Measurements from ENCODE around the gene GRM4. TPM values are rescaled to one million over a fixed set of nuclear protein-coding genes. Genes with fewer than 3 reads are reported as not detected.

GRM4 gene
- total RNA-seq, 2 donors from 2014 or later = not detected

DNA sequence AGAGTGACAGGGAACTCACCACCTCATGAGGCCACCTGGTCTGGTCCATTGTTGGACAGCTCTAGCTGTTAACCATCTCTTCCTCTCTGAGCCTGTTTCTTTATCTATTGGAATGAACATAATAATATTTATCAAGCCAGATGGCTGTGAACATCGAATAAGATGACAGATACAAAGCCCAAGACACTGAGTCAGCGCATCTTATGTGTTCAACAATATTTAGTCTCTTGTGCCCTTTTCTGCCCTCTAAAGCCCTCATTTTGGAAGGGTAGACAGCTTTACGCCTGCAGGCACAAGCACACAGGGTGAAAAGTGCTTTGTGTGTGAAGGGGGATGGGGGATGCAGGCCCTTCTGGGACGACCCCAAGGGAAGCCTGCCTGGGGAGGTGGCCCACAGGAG lies 164.0 kb downstream of the GRM4 start:
- ATAC-seq (no peak), DNase-seq (no peak)
- intact Hi-C loops (cut with DNase I) = no loop called here

DNA sequence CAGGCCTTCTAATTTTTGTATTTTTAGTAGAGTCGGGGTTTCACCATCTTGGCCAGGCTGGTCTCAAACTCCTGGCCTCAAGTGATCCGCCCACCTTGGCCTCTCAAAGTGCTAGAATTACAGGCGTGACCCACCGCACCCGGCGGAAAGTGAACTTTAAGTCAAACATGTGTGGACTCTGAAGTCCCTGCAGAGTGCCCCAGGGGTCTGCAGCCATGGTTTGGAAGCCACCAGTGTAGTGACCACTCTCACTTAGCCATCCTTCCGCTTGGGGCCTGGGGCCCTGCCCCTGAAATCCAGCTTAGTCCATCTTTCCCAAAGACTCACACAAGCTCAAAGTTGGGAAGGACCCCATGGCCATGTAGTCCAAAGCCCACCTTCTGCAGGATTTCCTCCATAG lies 164.5 kb downstream of the GRM4 start:
- ATAC-seq (no peak), DNase-seq (no peak)
- intact Hi-C loops (cut with DNase I) = no loop called here

DNA sequence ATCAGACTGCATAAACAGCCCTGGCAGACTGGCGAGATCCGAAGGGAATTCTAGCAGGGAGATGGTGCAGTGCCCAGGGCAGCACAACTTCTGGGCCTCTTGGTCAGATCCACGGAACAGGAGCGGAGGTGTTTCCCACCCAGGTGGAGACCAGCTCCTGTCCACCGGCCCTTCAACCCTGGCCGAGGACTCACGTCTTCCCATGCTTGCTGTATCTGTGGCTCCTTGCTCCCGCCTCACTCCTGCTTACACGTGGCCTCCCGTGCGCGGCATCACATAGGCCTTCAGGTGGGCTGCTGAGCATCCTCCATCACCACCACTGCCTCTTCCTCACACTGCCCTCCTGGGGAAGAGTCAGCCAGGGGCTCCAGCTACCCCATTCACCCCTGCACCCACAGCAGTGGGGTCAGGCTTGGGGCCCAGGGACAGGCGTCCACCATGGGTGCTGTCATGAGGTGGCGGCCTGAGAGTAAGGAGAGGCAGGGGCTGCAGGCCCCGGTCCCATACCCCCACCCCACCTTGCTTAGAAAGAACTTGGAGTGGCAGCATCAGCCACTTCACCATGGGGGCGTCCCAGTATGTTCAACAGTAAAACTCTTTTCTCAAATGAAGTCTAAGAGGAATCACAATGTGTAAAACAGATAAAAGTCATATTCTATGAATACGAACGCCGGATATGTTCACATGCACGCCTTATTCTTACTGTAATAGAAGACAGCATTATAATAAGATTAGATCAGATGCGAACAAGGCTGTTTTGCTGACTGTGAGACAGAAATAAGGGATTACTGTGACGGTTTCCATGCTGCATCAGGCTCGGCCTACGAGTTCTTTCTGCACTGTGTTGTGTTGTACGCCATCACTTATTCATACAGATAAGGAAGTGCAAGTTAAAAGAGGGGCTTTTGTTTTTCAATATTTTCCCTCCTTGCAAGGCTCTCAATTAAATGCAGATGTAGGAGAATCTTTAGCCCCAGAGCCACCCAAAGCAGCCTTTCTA lies 165.4 kb downstream of the GRM4 start:
- ATAC-seq (no peak), DNase-seq (no peak)

DNA sequence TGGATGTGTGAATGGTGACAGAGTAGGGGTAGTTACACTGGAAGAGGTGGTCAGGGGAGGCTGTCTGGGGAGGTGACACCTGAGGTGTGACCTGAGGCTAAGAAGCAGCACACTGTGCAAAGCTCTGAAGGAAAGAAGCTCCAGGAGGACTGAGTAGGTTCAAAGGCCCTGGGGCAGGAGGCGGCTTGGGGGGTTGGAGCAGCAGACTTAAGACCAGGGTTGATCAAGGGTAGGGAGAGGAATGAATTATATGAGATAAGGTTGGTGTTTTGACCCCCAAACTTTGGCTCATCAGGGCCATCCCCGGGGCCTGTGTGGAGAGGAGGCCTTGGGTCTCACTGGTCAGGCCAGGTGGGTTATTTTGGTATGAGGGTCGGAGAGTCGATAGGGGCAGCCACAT lies 166.1 kb downstream of the GRM4 start:
- no peak for DNase-seq
- intact Hi-C loops (cut with DNase I) = no loop called here
- no peak for ATAC-seq

More for the DNA sequence above, 165.4 kb downstream of the GRM4 start:
- intact Hi-C loops (cut with DNase I) = no loop called here

DNA sequence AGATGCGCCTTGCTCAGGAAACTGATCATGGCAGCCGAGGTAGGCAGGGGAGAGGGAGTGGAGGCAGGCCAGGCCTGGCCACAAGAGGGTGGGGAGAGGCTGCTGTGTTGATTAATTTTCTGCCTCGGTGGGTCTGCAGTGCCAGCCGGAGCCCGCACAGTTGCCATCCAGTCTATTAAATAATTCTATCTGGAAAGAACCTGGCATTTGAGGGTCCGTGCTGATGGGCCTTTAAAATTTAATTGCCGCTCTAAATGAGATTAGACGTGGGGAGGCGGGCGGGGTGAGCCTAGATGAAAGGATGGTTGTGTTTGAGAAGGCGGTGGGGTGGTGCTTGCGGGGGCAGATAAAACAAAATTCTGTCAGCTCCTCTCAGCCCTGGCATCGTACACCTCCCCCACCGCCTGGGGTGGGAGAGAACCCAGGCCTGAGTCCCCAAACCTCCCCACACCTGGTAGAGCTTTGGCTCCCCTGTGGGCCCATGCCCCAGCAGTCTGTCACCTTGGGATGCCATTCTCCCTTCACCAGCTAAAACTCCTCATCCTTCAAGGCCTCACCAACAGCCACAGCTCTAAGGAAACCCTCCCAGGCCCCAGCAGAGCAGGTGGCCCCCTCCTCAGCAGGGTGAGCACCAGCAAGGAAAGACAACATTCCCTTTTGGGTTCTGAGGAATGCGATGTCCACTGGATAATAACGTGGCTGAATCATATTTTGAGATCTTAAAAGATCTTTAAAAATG lies 167.3 kb downstream of the GRM4 start:
- DNase-seq = no peak
- no peak for ATAC-seq
- intact Hi-C loops (cut with DNase I) = no loop called here

GRCh38 chr6:33977606-33978411 lies 168.1 kb downstream of the GRM4 start:
- intact Hi-C loops (cut with DNase I) = no loop called here
- DNase-seq = no peak
- ATAC-seq = no peak

GRCh38 chr6:33976437-33977360 lies 169.2 kb downstream of the GRM4 start:
- DNase-seq (no peak), ATAC-seq (no peak)
- intact Hi-C loops (cut with DNase I) = no loop called here

GRCh38 chr6:33975661-33976436 lies 170.0 kb downstream of the GRM4 start:
- intact Hi-C loops (cut with DNase I) = no loop called here
- DNase-seq (no peak), ATAC-seq (no peak)

DNA sequence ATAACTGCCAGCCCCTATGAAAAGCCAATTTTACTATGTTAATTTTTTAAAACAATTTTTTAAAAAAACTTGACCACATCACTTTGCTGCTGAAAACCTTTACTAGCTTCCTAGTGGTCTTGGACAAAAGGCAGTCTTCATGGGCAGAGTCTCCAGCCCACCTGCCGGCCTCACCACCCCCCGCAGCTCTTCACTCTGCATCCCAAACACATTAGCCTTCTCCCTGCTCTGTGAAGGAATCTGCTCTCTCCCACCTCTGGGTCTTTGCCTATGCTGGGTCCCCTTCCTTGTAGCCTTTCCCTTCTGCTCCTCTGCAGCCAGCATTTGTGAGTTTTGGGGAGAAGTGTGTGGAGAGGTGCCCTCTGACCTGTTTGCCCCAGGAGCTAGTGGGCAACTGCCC lies 171.4 kb downstream of the GRM4 start:
- intact Hi-C loops (cut with DNase I) = no loop called here
- ATAC-seq (no peak), DNase-seq (no peak)

DNA sequence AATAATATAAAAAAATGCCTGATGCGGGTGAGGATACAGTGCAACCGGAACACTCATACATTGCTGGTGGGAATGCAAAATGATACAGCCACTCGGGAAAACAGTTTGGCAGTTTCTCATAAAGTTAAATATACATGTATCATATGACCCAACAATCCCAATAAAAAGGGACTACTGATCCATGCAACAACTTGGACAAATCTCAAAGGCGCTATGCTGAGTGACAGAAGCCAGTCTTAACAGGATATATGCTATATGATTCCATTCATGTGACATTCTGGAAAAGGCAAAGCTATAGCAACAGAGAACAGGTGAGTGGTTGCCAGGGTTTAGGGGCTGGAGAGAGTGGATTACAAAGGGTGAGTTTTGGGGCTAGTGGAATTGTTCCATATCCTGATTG lies 171.9 kb downstream of the GRM4 start:
- no peak for DNase-seq
- intact Hi-C loops (cut with DNase I) = no loop called here

DNA sequence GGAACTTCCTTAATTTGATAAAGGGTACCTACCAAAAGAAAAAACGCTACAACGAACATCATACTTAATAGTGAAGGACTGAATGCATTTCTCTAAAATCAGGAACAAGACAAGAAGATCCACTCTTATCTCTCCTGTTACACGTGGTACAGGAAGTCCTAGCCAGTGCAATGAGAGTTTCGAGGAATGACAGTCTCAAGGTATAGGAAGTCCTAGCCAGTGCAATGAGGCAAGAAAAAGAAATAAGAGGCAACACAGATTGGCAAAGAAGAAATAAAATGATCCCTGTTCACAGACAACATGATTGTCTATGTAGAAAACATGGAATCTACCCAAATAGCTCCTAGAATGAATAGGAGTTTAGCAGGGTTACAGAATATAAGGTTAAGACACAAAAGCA lies 174.3 kb downstream of the GRM4 start:
- intact Hi-C loops (cut with DNase I) = no loop called here
- ATAC-seq (no peak), DNase-seq (no peak)

More for the DNA sequence above, 171.9 kb downstream of the GRM4 start:
- ATAC-seq = no peak

Small RNA genes within 50 kb of the gene (microRNA-seq; reads per million reads assigned to microRNA genes)
- gene MIR1275 = 0.27 to 0.40 reads per million in 2 donors

Other genes with a start within 250 kb of the GRM4 start
- 10 to 100 TPM; 32.5 to 36.2 TPM for gene HMGA1, start 90.8 kb upstream of the GRM4 start, total RNA-seq
- 10 to 100 TPM; 18.4 to 22.7 TPM for gene SMIM29, start 102.9 kb upstream of the GRM4 start, total RNA-seq
- gene NUDT3, start 246.6 kb upstream of the GRM4 start, total RNA-seq = 10 to 100 TPM; 36.6 to 53.6 TPM